Measurements from ENCODE around the gene C19orf73.

C19orf73 gene

DNA sequence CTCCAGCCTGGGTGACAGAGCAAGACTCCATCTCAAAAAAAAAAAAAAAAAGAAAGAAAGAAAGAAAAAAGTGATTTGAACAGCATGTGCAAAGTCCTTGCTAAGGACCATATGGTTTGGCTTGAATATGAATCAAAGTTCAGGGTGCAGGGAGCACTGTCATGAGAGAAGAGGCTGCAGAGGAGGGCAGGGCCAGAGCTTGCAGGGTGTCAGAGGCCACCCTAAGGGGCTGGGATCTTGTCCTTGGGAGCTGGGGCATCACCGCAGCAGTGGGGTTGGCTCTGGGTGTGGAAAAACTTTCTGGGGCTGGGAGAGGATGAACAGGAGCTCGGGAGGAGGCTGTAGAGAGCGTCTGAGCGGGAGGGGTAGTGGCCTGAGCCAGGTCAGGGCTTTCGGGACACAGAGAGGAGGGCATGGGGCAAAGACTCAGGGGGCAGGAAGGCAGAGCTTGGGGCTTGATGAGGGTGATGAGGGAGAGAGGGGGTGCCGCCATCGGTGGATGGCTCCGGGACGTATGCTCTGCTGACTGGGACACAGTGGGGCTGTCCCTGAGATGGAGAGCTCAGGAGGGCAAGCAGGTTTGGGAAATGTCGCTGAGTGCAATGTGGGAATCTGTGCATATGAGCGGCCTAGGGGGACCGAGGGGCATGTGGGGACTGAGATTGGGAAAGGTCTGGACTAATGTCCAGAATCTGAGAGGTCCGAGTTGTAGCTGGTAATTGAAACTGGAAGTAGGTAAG is 41.7 kb upstream of the C19orf73 start:
- H3K4me3 ChIP-seq (ENCODE audit: low read depth, low read length) = no peak overlapping the region
- TF ChIP-seq CTCF (IDR thresholded peaks at IDR 0.05; ENCODE audit: low read depth, low read length) = no peak

- TF ChIP-seq CTCF (IDR thresholded peaks at IDR 0.05; ENCODE audit: low read depth, low read length) = no peak
- H3K4me3 ChIP-seq (ENCODE audit: low read depth, low read length) = peak within 1 kb of the TSS; percentile 94
Observed at GRCh38 chr19:49157445-49158224, 38.7 kb upstream of the C19orf73 start, which contains the start of gene TRPM4. Gene TRPM4, plus strand, starts transcription at chr19:49157792. Its CDS starts 75 bp downstream, at chr19:49157867.

GRCh38 chr19:49155820-49156346 is 36.9 kb upstream of the C19orf73 start:
- H3K4me3 ChIP-seq (ENCODE audit: low read depth, low read length) = no peak overlapping the region
- TF ChIP-seq CTCF (IDR thresholded peaks at IDR 0.05; ENCODE audit: low read depth, low read length) = no peak

GRCh38 chr19:49155005-49155819 is 36.3 kb upstream of the C19orf73 start, which contains the start of gene HRC:
Gene HRC, minus strand, starts transcription at chr19:49155396. Its CDS starts 159 bp downstream, at chr19:49155237.
- no peak for TF ChIP-seq CTCF (IDR thresholded peaks at IDR 0.05; ENCODE audit: low read depth, low read length)
- no peak within 1 kb of the TSS for H3K4me3 ChIP-seq (ENCODE audit: low read depth, low read length)

GRCh38 chr19:49154279-49154678 is 35.3 kb upstream of the C19orf73 start:
- TF ChIP-seq CTCF (IDR thresholded peaks at IDR 0.05; ENCODE audit: low read depth, low read length) = no peak
- no peak overlapping the region for H3K4me3 ChIP-seq (ENCODE audit: low read depth, low read length)

DNA sequence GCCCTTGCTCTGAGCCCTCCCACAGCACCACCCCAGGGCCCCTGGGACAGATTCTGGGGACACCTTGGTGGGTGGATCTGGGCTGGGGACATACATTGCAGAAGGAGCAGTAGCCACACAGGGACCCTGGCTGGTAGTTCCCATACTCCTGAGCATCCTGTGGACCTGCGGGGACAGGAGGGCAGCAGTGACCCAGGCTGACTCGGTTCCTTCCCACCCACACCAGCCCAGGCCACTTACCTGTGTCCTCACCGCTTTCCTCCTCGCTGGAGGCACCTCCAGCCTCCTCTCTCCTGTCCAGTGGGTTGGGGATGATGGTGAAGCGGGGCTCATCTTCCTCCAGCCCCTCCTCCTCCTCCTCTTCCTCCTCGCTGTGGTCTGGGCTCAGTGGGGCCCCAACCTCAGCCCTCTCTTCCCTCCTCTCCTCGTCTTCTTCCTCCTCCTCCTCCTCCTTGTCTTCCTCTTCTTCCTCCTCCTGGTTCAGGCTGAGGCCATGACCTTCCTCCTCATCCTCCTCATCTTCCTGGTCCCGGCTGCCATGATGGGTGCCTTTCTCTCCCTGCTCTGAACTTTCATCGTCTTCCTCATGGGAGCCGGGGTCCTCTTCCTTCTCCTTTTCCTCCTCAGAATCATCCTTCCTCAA is 34.3 kb upstream of the C19orf73 start:
- TF ChIP-seq CTCF (IDR thresholded peaks at IDR 0.05; ENCODE audit: low read depth, low read length) = no peak
- H3K4me3 ChIP-seq (ENCODE audit: low read depth, low read length) = no peak overlapping the region

Data from WI38 (cell line).